CD4-positive, alpha-beta T cell (primary cell): Measurements from ENCODE around the gene MTCL1. TPM values are rescaled to one million over a fixed set of nuclear protein-coding genes. Genes with fewer than 3 reads are reported as not detected.
A peak's percentile ranks its signal among the peaks of the same experiment; 100 is the strongest.

ENCODE experiments used
- ATAC-seq: fragments of 200-7000 bp; cut with Tn5 transposase; one replicate; pipeline ENCODE4 v1.10.0; 2022; ENCODE audit warnings: mild to moderate bottlenecking; ENCODE audit not compliant: poor library complexity
- CTCF ChIA-PET: fragments of 350-600 bp; sonication (Branson Sonifier 250); formaldehyde crosslinking; loops from one replicate; lab custom pipeline; 2021; ENCODE audit warnings: antibody characterized with exemption, inconsistent platforms; lab: Charles Lee
- POLR2A ChIA-PET: fragments of 350-600 bp; sonication (Branson Sonifier 250); formaldehyde crosslinking; loops from one replicate; lab custom pipeline; 2021; ENCODE audit warnings: antibody characterized with exemption, inconsistent platforms; lab: Charles Lee
- DNase-seq, 14 experiments: peaks; one replicate each; pipeline ENCODE4 v3.0.0-alpha.2; 2013 to 2020; ENCODE audit warnings: mixed read lengths in 2 of 14
- H3K27ac ChIP-seq, 2 donors: one replicate each; pipeline versions ENCODE4 v1.5.1 to v1.7.0; 2013; ENCODE audit warnings: low read length in 2 of 2, low read depth in 1 of 2, mild to moderate bottlenecking in 1 of 2
- H3K27me3 ChIP-seq, 2 experiments: 1 replicate in 1 of 2; 2 replicates in 1 of 2; pipeline versions ENCODE4 v1.6.1 to v1.7.0; 2013; ENCODE audit warnings: low read length in 2 of 2, control low read depth in 1 of 2, mild to moderate bottlenecking in 1 of 2, moderate library complexity in 1 of 2; ENCODE audit not compliant: insufficient read depth in 2 of 2, control insufficient read depth in 1 of 2
- H3K36me3 ChIP-seq: one replicate; pipeline ENCODE4 v1.6.1; 2013; ENCODE audit warnings: low read length, control low read depth; ENCODE audit not compliant: insufficient read depth
- H3K4me1 ChIP-seq: one replicate; pipeline ENCODE4 v1.6.1; 2013; ENCODE audit warnings: low read length, control low read depth; ENCODE audit not compliant: insufficient read depth
- H3K4me3 ChIP-seq: one replicate; pipeline ENCODE4 v1.5.1; 2013; ENCODE audit warnings: mild to moderate bottlenecking, low read length, moderate library complexity
- H3K9me3 ChIP-seq, 2 experiments: 1 replicate in 1 of 2; 2 replicates in 1 of 2; pipeline versions ENCODE4 v1.6.1 to v1.7.0; 2013; ENCODE audit warnings: low read length in 2 of 2, mild to moderate bottlenecking in 2 of 2, control low read depth in 1 of 2, moderate library complexity in 1 of 2; ENCODE audit not compliant: control insufficient read depth in 1 of 2, insufficient read depth in 1 of 2
- H3K27ac Mint-ChIP-seq: one replicate; pipeline ENCODE4 v1.8.0; 2020; ENCODE audit warnings: mixed read lengths
- H3K27me3 Mint-ChIP-seq: one replicate; pipeline ENCODE4 v1.8.0; 2021; ENCODE audit warnings: mixed read lengths
- H3K36me3 Mint-ChIP-seq: one replicate; pipeline ENCODE4 v1.8.0; 2021; ENCODE audit warnings: low read depth, mixed read lengths
- H3K4me1 Mint-ChIP-seq: one replicate; pipeline ENCODE4 v1.8.0; 2021; ENCODE audit warnings: low read depth, mixed read lengths
- H3K4me3 Mint-ChIP-seq: one replicate; pipeline ENCODE4 v1.8.0; 2020; ENCODE audit warnings: mild to moderate bottlenecking, mixed read lengths
- H3K9me3 Mint-ChIP-seq: one replicate; pipeline ENCODE4 v1.8.0; 2020; ENCODE audit warnings: mixed read lengths
- intact Hi-C, 2 experiments: fragments of 100-400 bp; cut with DNase I in 1 of 2; cut with micrococcal nuclease in 1 of 2; formaldehyde crosslinking; loops; one replicate each; pipeline versions ENCODE4 v1.15.1 to v1.9.0; 2023 to 2025; cut with DNase I, micrococcal nuclease
- total RNA-seq, 174 experiments: library from RNA in 2 of 174; stranded (reverse) in 2 of 174; gene quantifications; one replicate each; pipeline ENCODE4 v1.2.3 and lab custom pipeline; 2021 to 2026
- TF ChIP-seq, protein P1 (sequence below): fragments of 200-600 bp; IDR thresholded peaks from one replicate; pipeline ENCODE4 v1.8.0; 2022; ENCODE audit warnings: antibody characterized with exemption, mild to moderate bottlenecking

The MTCL1 gene
- total RNA-seq, 2 experiments from 2014 or later: 0.11 to 0.55 TPM

DNA sequence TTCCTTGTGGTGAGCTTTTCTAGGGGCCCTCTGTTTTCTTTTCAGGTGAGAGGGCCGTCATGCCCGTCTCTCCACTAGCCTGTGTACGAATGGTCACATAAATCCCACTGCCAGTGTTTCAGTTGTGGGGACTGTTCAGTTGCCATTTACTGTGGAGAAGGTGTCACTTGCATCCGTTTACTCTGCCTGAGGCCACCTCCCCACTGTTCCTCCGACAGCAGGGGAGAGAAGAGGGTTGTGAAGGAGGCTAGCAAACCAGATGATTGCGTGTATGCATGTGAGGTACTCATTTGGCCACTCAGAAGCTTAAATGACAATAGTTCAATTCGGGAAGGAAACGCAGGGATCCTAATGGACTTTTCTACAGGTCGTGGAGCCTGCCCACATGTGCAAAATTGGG is 3.3 kb downstream of the MTCL1 start:
- intact Hi-C loops: loop anchor here (5.0 kb wide), 4 partner anchors 34 to 764 kb away; partner anchors contain the start of gene TWSG1 (in 1 of the 2)
- ChIA-PET POLR2A (no interaction called here), CTCF (interaction anchor here (3.3 kb wide), 1 partner anchor 12 kb away, joined by 19 read pairs; no protein-coding TSS in a partner anchor)
- Histone ChIP-seq H3K36me3 (no peaks in the 10 kb centered on the region), H3K4me3 (no peak overlapping the region), H3K27me3 (peaks cover 26 to 40% of the 10 kb centered on the region in 2 experiments), H3K27ac (no peak overlapping the region), H3K4me1 (peaks cover 22% of the 10 kb centered on the region), H3K9me3 (peaks cover 0 to 13% of the 10 kb centered on the region in 2 experiments)
- DNase-seq (no peak), ATAC-seq (no peak)
- peaks cover 21% of the 10 kb centered on the region for H3K4me1 Mint-ChIP-seq
- peak overlapping the region; percentile 98 for H3K4me3 Mint-ChIP-seq
- TF ChIP-seq, protein P1, sequence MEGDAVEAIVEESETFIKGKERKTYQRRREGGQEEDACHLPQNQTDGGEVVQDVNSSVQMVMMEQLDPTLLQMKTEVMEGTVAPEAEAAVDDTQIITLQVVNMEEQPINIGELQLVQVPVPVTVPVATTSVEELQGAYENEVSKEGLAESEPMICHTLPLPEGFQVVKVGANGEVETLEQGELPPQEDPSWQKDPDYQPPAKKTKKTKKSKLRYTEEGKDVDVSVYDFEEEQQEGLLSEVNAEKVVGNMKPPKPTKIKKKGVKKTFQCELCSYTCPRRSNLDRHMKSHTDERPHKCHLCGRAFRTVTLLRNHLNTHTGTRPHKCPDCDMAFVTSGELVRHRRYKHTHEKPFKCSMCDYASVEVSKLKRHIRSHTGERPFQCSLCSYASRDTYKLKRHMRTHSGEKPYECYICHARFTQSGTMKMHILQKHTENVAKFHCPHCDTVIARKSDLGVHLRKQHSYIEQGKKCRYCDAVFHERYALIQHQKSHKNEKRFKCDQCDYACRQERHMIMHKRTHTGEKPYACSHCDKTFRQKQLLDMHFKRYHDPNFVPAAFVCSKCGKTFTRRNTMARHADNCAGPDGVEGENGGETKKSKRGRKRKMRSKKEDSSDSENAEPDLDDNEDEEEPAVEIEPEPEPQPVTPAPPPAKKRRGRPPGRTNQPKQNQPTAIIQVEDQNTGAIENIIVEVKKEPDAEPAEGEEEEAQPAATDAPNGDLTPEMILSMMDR: no peak
- H3K9me3 Mint-ChIP-seq: no peaks in the 10 kb centered on the region
- H3K36me3 Mint-ChIP-seq: peaks cover 4% of the 10 kb centered on the region
- no peak overlapping the region for H3K27ac Mint-ChIP-seq
- H3K27me3 Mint-ChIP-seq: peaks cover 43% of the 10 kb centered on the region

DNA sequence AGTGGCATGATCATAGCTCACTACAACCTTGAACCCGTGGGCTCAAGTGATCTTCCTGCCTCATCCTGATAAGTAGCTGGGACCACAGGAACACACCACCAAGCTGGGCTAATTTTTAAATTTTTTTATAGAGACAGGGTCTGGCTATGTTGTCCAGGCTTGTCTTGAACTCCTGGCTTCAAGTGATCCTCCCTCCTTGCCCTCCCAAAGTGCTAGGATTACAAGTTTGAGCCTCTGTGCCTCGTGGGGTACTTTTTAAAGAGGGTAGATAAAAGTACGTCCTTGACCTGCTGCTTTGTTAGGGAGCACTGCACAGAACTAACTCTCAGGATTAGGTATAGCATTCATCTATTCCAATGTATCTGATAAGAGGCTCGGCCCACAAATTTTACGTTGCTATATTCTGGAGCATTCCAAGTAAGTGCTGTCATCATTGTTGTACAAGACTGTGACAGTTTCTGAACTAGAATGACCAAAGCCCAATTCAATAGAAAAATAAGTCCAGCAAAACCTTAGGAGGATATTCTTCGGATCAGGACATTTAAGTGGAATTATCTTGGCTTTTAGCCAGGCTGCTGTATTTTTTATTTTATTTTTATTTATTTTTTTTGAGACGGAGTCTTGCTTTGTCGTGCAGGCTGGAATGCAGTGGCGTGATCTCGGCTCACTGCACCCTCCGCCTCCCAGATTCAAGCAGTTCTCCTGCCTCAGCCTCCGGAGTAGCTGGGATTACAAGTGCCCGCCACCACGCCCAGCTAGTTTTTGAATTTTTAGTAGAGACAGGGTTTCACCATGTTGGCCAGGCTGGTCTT is 4.1 kb downstream of the MTCL1 start:
- Histone ChIP-seq H3K36me3 (no peaks in the 10 kb centered on the region), H3K27me3 (peaks cover 21 to 32% of the 10 kb centered on the region in 2 experiments), H3K4me3 (no peak overlapping the region), H3K4me1 (peaks cover 14% of the 10 kb centered on the region), H3K27ac (no peak overlapping the region), H3K9me3 (peaks cover 0 to 9% of the 10 kb centered on the region in 2 experiments)
- Mint-ChIP-seq H3K9me3 (no peaks in the 10 kb centered on the region), H3K36me3 (peaks cover 4% of the 10 kb centered on the region), H3K4me3 (no peak overlapping the region), H3K27me3 (peaks cover 35% of the 10 kb centered on the region), H3K27ac (no peak overlapping the region), H3K4me1 (peaks cover 13% of the 10 kb centered on the region)
- intact Hi-C loops: loop anchor here (5.0 kb wide), 4 partner anchors 33 to 763 kb away; partner anchors contain the start of gene TWSG1 (in 1 of the 2)
- DNase-seq (no peak), ATAC-seq (no peak)
- ChIA-PET POLR2A (no interaction called here), CTCF (interaction anchor here (3.3 kb wide), 1 partner anchor 13 kb away, joined by 19 read pairs; no protein-coding TSS in a partner anchor)
- TF ChIP-seq, protein P1: no peak

DNA sequence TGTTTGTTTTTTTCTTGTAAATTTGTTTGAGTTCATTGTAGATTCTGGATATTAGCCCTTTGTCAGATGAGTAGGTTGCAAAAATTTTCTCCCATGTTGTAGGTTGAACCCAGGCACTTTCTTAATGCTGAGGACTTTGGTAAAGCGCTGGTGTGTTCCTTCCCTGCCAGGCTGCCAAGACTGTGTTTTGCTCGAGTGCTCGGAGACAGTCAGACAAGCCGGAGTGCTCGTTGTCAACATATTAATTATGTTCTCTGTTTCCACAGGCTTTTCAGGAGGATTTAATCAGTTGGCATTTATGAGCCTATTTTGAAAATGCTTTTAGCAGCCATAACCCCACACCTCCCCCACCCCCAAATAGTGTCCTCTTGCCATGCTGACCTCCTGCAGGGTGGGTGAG is 6.4 kb downstream of the MTCL1 start:
- ATAC-seq: no peak
- Mint-ChIP-seq H3K27me3 (peaks cover 46% of the 10 kb centered on the region), H3K4me3 (no peak overlapping the region)

More for the DNA sequence above, 6.4 kb downstream of the MTCL1 start:
- peaks cover 20 to 24% of the 10 kb centered on the region in 2 experiments for H3K27me3 ChIP-seq
- peaks cover 6% of the 10 kb centered on the region for H3K4me1 ChIP-seq
- no peak overlapping the region for H3K4me3 ChIP-seq
- Mint-ChIP-seq H3K36me3 (peaks cover 3% of the 10 kb centered on the region), H3K27ac (no peak overlapping the region), H3K9me3 (no peaks in the 10 kb centered on the region), H3K4me1 (peaks cover 9% of the 10 kb centered on the region)
- CTCF ChIA-PET: no interaction called here
- no peaks in the 10 kb centered on the region for H3K36me3 ChIP-seq
- POLR2A ChIA-PET: interaction anchor here (0.6 kb wide), 1 partner anchor 9 kb away, joined by 3 read pairs; no protein-coding TSS in a partner anchor
- intact Hi-C loops: no loop called here
- DNase-seq: no peak
- peaks cover 0 to 9% of the 10 kb centered on the region in 2 experiments for H3K9me3 ChIP-seq
- no peak overlapping the region for H3K27ac ChIP-seq
- TF ChIP-seq, protein P1: no peak
